Measurements from ENCODE around the gene IER5. TPM values are rescaled to one million over a fixed set of nuclear protein-coding genes. Genes with fewer than 3 reads are reported as not detected.
A peak's percentile ranks its signal among the peaks of the same experiment; 100 is the strongest.

IER5 gene
- total RNA-seq, 6 donors from 2014 or later: 15.0 to 43.6 (median 26.1) TPM

GRCh38 chr1:181100015-181100905 is 11.8 kb downstream of the IER5 start:
- Histone ChIP-seq H3K27me3 (no peaks in the 10 kb centered on the region), H3K27ac (no peak overlapping the region), H3K4me3 (no peak overlapping the region), H3K36me3 (no peaks in the 10 kb centered on the region), H3K4me1 (peaks cover 51 to 67% (median 61%) of the 10 kb centered on the region in 4 donors), H3K9me3 (no peaks in the 10 kb centered on the region)
- WGBS, 2 donors: 70 to 74% methylated on average over 10 of the region's 10 CpGs
- TF ChIP-seq CTCF (IDR thresholded peaks at IDR 0.05): no peak
- TF ChIP-seq EP300 (IDR thresholded peaks at IDR 0.05): no peak
- TF ChIP-seq POLR2A (IDR thresholded peaks at IDR 0.05): no peak
- TF ChIP-seq POLR2AphosphoS5 (IDR thresholded peaks at IDR 0.05): no peak
- ATAC-seq (ENCODE audit: low FRiP score in 2 of 2) (no peak), DNase-seq (no peak)

- WGBS, 2 donors: 86 to 88% methylated on average over 4 of the region's 4 CpGs
- H3K27me3 ChIP-seq: no peaks in the 10 kb centered on the region
- H3K4me1 ChIP-seq: peaks cover 51 to 66% (median 59%) of the 10 kb centered on the region in 4 donors
- no peak for DNase-seq
- no peak for ATAC-seq (ENCODE audit: low FRiP score in 2 of 2)
- no peaks in the 10 kb centered on the region for H3K36me3 ChIP-seq
- H3K27ac ChIP-seq: no peak overlapping the region
- H3K4me3 ChIP-seq: no peak overlapping the region
- TF ChIP-seq CTCF (IDR thresholded peaks at IDR 0.05) (no peak), POLR2AphosphoS5 (IDR thresholded peaks at IDR 0.05) (no peak), EP300 (IDR thresholded peaks at IDR 0.05) (no peak), POLR2A (IDR thresholded peaks at IDR 0.05) (no peak)
- no peaks in the 10 kb centered on the region for H3K9me3 ChIP-seq
Observed at GRCh38 chr1:181100934-181101333, 12.4 kb downstream of the IER5 start.

- no peaks in the 10 kb centered on the region for H3K27me3 ChIP-seq
- peaks cover 50 to 66% (median 61%) of the 10 kb centered on the region in 4 donors for H3K4me1 ChIP-seq
- 52 to 61% methylated on average over 9 of the region's 9 CpGs for WGBS, 2 donors
- H3K4me3 ChIP-seq: no peak overlapping the region
- H3K36me3 ChIP-seq: no peaks in the 10 kb centered on the region
- TF ChIP-seq POLR2AphosphoS5 (IDR thresholded peaks at IDR 0.05) (peak in 1 of 2 donors; percentile 56), EP300 (IDR thresholded peaks at IDR 0.05) (peak in 1 of 4 donors; percentile 8), CTCF (IDR thresholded peaks at IDR 0.05) (no peak), POLR2A (IDR thresholded peaks at IDR 0.05) (no peak)
- DNase-seq: no peak
- H3K27ac ChIP-seq: peak overlapping the region; percentile 12 to 37 (median 19)
- no peaks in the 10 kb centered on the region for H3K9me3 ChIP-seq
- no peak for ATAC-seq (ENCODE audit: low FRiP score in 2 of 2)
Observed at GRCh38 chr1:181101581-181102226, 13.2 kb downstream of the IER5 start.

- Histone ChIP-seq H3K36me3 (no peaks in the 10 kb centered on the region), H3K27me3 (no peaks in the 10 kb centered on the region), H3K9me3 (no peaks in the 10 kb centered on the region), H3K4me1 (peaks cover 52 to 66% (median 59%) of the 10 kb centered on the region in 4 donors), H3K4me3 (no peak overlapping the region), H3K27ac (no peak overlapping the region)
- ATAC-seq (ENCODE audit: low FRiP score in 2 of 2): no peak
- no peak for DNase-seq
- TF ChIP-seq CTCF (IDR thresholded peaks at IDR 0.05): no peak
- TF ChIP-seq POLR2AphosphoS5 (IDR thresholded peaks at IDR 0.05): no peak
- no peak for TF ChIP-seq EP300 (IDR thresholded peaks at IDR 0.05)
- no peak for TF ChIP-seq POLR2A (IDR thresholded peaks at IDR 0.05)
Observed at GRCh38 chr1:181102841-181103240, 14.3 kb downstream of the IER5 start.
